ENCODE data around the gene LCP1. TPM values are rescaled to one million over a fixed set of nuclear protein-coding genes. Genes with fewer than 3 reads are reported as not detected.

Gene LCP1
- total and polyA plus RNA-seq, 2 of the 13 experiments (the other 11 are each of a cell fraction or from before 2014, with no cell fraction given), result 1.6 TPM

DNA sequence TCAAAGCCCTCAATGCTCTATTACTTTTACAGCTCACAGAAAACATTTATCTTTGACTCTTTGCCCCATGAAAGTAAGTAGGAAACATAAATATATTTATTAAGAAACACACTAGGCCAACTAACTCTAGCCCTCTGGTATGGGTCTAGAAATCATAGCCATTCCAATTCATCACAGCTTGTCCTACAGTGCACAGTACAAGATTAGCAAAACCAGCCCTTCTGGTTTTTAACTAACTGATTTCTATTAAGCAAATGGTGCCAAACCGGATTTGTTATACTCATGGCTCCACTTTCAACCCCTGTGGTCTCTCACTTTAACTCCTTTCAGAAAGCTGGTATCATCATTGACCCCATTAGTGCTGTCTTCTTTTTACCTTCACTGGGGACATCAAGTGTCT is 24.2 kb upstream of the LCP1 start:
- BruUV-seq (replicated peaks), result no TSS peak
- Histone ChIP-seq H2AFZ (ENCODE audit: low read length) (no peak overlapping the region), H3K4me3 (replicated peaks in 1 of 3; ENCODE audit: insufficient read depth in 1 of 3, low read depth in 2 of 3, low read length in 3 of 3) (no peak overlapping the region), H3K9me3 (ENCODE audit: low read length) (no peaks in the 10 kb centered on the region), H4K20me1 (ENCODE audit: insufficient read depth, low read length) (no peaks in the 10 kb centered on the region), H3K4me2 (ENCODE audit: low read depth, low read length) (no peak overlapping the region), H3K4me1 (ENCODE audit: insufficient read depth, low read length) (peaks cover 3% of the 10 kb centered on the region), H3K79me2 (ENCODE audit: insufficient read depth, low read length) (no peaks in the 10 kb centered on the region), H3K36me3 (replicated peaks in 1 of 2; ENCODE audit: control insufficient read depth in 1 of 2, insufficient read depth in 2 of 2, low read length in 2 of 2) (no peaks in the 10 kb centered on the region), H3K27me3 (ENCODE audit: control insufficient read depth in 1 of 2, insufficient read depth in 2 of 2, low read length in 2 of 2) (peaks cover under 1 to 18% of the 10 kb centered on the region in 2 experiments; a peak in 4 of 5 replicates), H3K27ac (ENCODE audit: extremely low read length, insufficient read depth, low read length) (no peak overlapping the region), H3K9ac (ENCODE audit: insufficient read depth, low read depth, low read length) (no peak overlapping the region)
- in situ Hi-C loops (cut with HindIII; ENCODE audit: extremely low pct_ligation_motif_present, low pct_unique_long_range_greater_than_20kb), result no loop called here
- intact Hi-C loops (cut with micrococcal nuclease; ENCODE audit: unreplicated experiment), result no loop called here
- TF ChIP-seq SMYD3 (CRISPR knock-in tag; IDR thresholded peaks at IDR 0.05) (no peak), TCF12 (IDR thresholded peaks at IDR 0.05) (no peak), TCF12 (CRISPR knock-in tag; IDR thresholded peaks at IDR 0.05) (no peak), ZNF572 (CRISPR knock-in tag; IDR thresholded peaks at IDR 0.05) (no peak), ZMAT3 (CRISPR knock-in tag; conservative IDR thresholded peaks at IDR 0.05) (no peak), CENPX (CRISPR knock-in tag; IDR thresholded peaks at IDR 0.05) (no peak), CCDC6 (CRISPR knock-in tag; IDR thresholded peaks at IDR 0.05) (no peak), BORCS8-MEF2B (CRISPR knock-in tag; IDR thresholded peaks at IDR 0.05) (no peak), JDP2 (CRISPR knock-in tag; IDR thresholded peaks at IDR 0.05; ENCODE audit: borderline replicate concordance) (no peak)
- TF ChIP-seq, protein P1, sequence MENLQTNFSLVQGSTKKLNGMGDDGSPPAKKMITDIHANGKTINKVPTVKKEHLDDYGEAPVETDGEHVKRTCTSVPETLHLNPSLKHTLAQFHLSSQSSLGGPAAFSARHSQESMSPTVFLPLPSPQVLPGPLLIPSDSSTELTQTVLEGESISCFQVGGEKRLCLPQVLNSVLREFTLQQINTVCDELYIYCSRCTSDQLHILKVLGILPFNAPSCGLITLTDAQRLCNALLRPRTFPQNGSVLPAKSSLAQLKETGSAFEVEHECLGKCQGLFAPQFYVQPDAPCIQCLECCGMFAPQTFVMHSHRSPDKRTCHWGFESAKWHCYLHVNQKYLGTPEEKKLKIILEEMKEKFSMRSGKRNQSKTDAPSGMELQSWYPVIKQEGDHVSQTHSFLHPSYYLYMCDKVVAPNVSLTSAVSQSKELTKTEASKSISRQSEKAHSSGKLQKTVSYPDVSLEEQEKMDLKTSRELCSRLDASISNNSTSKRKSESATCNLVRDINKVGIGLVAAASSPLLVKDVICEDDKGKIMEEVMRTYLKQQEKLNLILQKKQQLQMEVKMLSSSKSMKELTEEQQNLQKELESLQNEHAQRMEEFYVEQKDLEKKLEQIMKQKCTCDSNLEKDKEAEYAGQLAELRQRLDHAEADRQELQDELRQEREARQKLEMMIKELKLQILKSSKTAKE (CRISPR knock-in tag; IDR thresholded peaks at IDR 0.05; ENCODE audit: borderline replicate concordance), result no peak
- DNase-seq (ENCODE audit: low spot score) (no peak), ATAC-seq (no peak), FAIRE-seq (no peak)
- 0% methylated on average over 1 of the region's 1 CpG for WGBS (ENCODE audit: low lambda C conversion rate)
- ChIA-PET POLR2A (no interaction called here), CTCF (ENCODE audit: low intra/inter-chr PET ratio, low total read pairs) (no interaction called here)
